H1 (cell line): ENCODE data around the gene PTPRE. TPM values are rescaled to one million over a fixed set of nuclear protein-coding genes. Genes with fewer than 3 reads are reported as not detected.

Experiments
- CTCF ChIA-PET: fragments of 300-600 bp; sonication (Branson Sonifier 250); formaldehyde crosslinking; loops from one replicate; lab custom pipeline; 2021; ENCODE audit not compliant: partially characterized antibody; lab: Charles Lee
- POLR2A ChIA-PET: fragments of 300-600 bp; sonication (Branson Sonifier 250); formaldehyde crosslinking; loops from one replicate; lab custom pipeline; 2021; ENCODE audit warnings: inconsistent platforms; ENCODE audit not compliant: partially characterized antibody; lab: Charles Lee
- DNase-seq, 2 experiments: peaks; one replicate each; pipeline versions ENCODE4 v3.0.0 to v3.0.0-alpha.2; 2010 to 2022; ENCODE audit warnings: low spot score in 2 of 2, low read depth in 1 of 2, mixed read lengths in 1 of 2
- FAIRE-seq: peaks from 2 replicates; lab custom pipeline; 2011; peaks lifted over from hg19 to GRCh38; lab: Jason Lieb, UNC
- H2AFZ ChIP-seq: 2 replicates; pipeline ENCODE4 v1.8.1; 2012; ENCODE audit warnings: low read length, inconsistent platforms
- H2AK5ac ChIP-seq: 2 replicates; pipeline ENCODE4 v1.6.1; 2013; ENCODE audit warnings: low read depth, low read length
- H2BK120ac ChIP-seq: replicated peaks from 2 replicates; pipeline ENCODE3; 2013; ENCODE audit warnings: low read depth, low read length, inconsistent platforms
- H2BK12ac ChIP-seq: 2 replicates; pipeline ENCODE4 v1.6.1; 2013; ENCODE audit warnings: low read depth, low read length
- H2BK15ac ChIP-seq: 2 replicates; pipeline ENCODE4 v1.6.1; 2013; ENCODE audit warnings: low read length
- H2BK20ac ChIP-seq: 2 replicates; pipeline ENCODE4 v1.6.1; 2013; ENCODE audit warnings: low read length
- H2BK5ac ChIP-seq: 2 replicates; pipeline ENCODE4 v1.6.1; 2013; ENCODE audit warnings: low read depth, low read length
- H3K14ac ChIP-seq: 2 replicates; pipeline ENCODE4 v1.6.1; 2013; ENCODE audit warnings: inconsistent platforms; ENCODE audit not compliant: insufficient read length
- H3K18ac ChIP-seq: 2 replicates; pipeline ENCODE4 v1.6.1; 2013; ENCODE audit warnings: low read length; ENCODE audit errors: extremely low read depth
- H3K23ac ChIP-seq: 2 replicates; pipeline ENCODE4 v1.6.1; 2013; ENCODE audit warnings: inconsistent platforms; ENCODE audit not compliant: insufficient read length
- H3K23me2 ChIP-seq: 2 replicates; pipeline ENCODE4 v1.6.1; 2013; ENCODE audit warnings: low read depth, low read length
- H3K27ac ChIP-seq: 2 replicates; pipeline ENCODE4 v1.6.1; 2011; ENCODE audit warnings: low read depth, low read length, inconsistent platforms
- H3K27me3 ChIP-seq, 4 experiments: replicated peaks in 1 of 4; 1 replicate in 1 of 4; 2 replicates in 3 of 4; pipeline versions ENCODE4 v1.6.1 to v1.8.1; 2011 to 2013; ENCODE audit warnings: low read length in 3 of 4, mild to moderate bottlenecking in 3 of 4, inconsistent platforms in 2 of 4, mixed read lengths in 2 of 4, moderate library complexity in 1 of 4; ENCODE audit not compliant: control insufficient read depth in 3 of 4, insufficient read depth in 3 of 4; ENCODE audit errors: extremely low read depth in 1 of 4
- H3K36me3 ChIP-seq, 4 experiments: 2 replicates each; pipeline versions ENCODE4 v1.6.1 to v1.8.1; 2011 to 2013; ENCODE audit warnings: mild to moderate bottlenecking in 4 of 4, low read length in 3 of 4, moderate library complexity in 2 of 4, control low read depth in 1 of 4, inconsistent platforms in 1 of 4; ENCODE audit not compliant: insufficient read depth in 4 of 4, control insufficient read depth in 2 of 4
- H3K4ac ChIP-seq: replicated peaks from 2 replicates; pipeline ENCODE3; 2013; ENCODE audit warnings: low read length, low read depth, mixed read lengths, inconsistent platforms; ENCODE audit not compliant: insufficient read length
- H3K4me1 ChIP-seq, 4 experiments: replicated peaks in 1 of 4; 1 replicate in 1 of 4; 2 replicates in 3 of 4; pipeline versions ENCODE4 v1.6.1 to v1.8.1; 2011 to 2013; ENCODE audit warnings: low read length in 3 of 4, inconsistent platforms in 2 of 4, mixed read lengths in 1 of 4; ENCODE audit not compliant: insufficient read depth in 4 of 4, control insufficient read depth in 3 of 4
- H3K4me2 ChIP-seq, 2 experiments: 2 replicates each; pipeline versions ENCODE4 v1.6.1 to v1.8.1; 2011 to 2013; ENCODE audit warnings: low read depth in 2 of 2, low read length in 2 of 2, control low read depth in 1 of 2, inconsistent platforms in 1 of 2, mild to moderate bottlenecking in 1 of 2; ENCODE audit not compliant: insufficient read depth in 1 of 2
- H3K4me3 ChIP-seq, 4 experiments: fragments of 200-600, 300-600 bp in 1 of 4; sonication (generic), shearing (Covaris generic), sonication (Bioruptor Twin) in 1 of 4; 2 replicates each; pipeline versions ENCODE4 v1.5.1 to v1.8.1; 2011 to 2016; ENCODE audit warnings: low read length in 4 of 4, low read depth in 3 of 4, control low read depth in 2 of 4, inconsistent platforms in 2 of 4, mild to moderate bottlenecking in 2 of 4, mixed read lengths in 1 of 4, moderate library complexity in 1 of 4; ENCODE audit not compliant: insufficient read depth in 2 of 4; ENCODE audit errors: extremely low read depth in 1 of 4
- H3K56ac ChIP-seq: replicated peaks from 2 replicates; pipeline ENCODE3; 2013; ENCODE audit warnings: low read depth, mild to moderate bottlenecking, mixed read lengths, low read length, inconsistent platforms; ENCODE audit not compliant: insufficient read length
- H3K79me1 ChIP-seq: 2 replicates; pipeline ENCODE4 v1.6.1; 2013; ENCODE audit warnings: low read depth, low read length, control low read depth
- H3K79me2 ChIP-seq, 2 experiments: 2 replicates each; pipeline versions ENCODE4 v1.6.1 to v1.8.1; 2012 to 2013; ENCODE audit warnings: low read length in 2 of 2, mild to moderate bottlenecking in 2 of 2, inconsistent platforms in 1 of 2; ENCODE audit not compliant: insufficient read depth in 2 of 2, control insufficient read depth in 1 of 2
- H3K9ac ChIP-seq, 4 experiments: replicated peaks in 1 of 4; 1 replicate in 1 of 4; 2 replicates in 3 of 4; pipeline versions ENCODE4 v1.6.1 to v1.8.1; 2011 to 2013; ENCODE audit warnings: low read depth in 3 of 4, low read length in 3 of 4, control low read depth in 2 of 4, mild to moderate bottlenecking in 2 of 4, moderate library complexity in 2 of 4, inconsistent platforms in 1 of 4; ENCODE audit errors: extremely low read depth in 1 of 4
- H3K9me3 ChIP-seq, 2 experiments: 2 replicates each; pipeline versions ENCODE4 v1.6.1 to v1.8.1; 2012 to 2013; ENCODE audit warnings: mild to moderate bottlenecking in 2 of 2, moderate library complexity in 2 of 2, control low read depth in 1 of 2, inconsistent platforms in 1 of 2, low read depth in 1 of 2, low read length in 1 of 2, mixed read lengths in 1 of 2; ENCODE audit not compliant: insufficient read depth in 2 of 2
- H4K20me1 ChIP-seq, 2 experiments: replicated peaks in 1 of 2; 2 replicates each; pipeline versions ENCODE3 to v1.8.1; 2011 to 2013; ENCODE audit warnings: inconsistent platforms in 2 of 2, low read length in 2 of 2, mild to moderate bottlenecking in 1 of 2; ENCODE audit not compliant: insufficient read depth in 2 of 2, control insufficient read depth in 1 of 2
- H4K5ac ChIP-seq: 2 replicates; pipeline ENCODE4 v1.6.1; 2013; ENCODE audit warnings: low read length, low read depth, mixed read lengths, inconsistent platforms; ENCODE audit not compliant: insufficient read length
- H4K8ac ChIP-seq: 2 replicates; pipeline ENCODE4 v1.8.0; 2013; ENCODE audit warnings: mild to moderate bottlenecking, moderate library complexity, low read length, inconsistent platforms; ENCODE audit not compliant: insufficient read depth; ENCODE audit errors: extremely low read depth
- H4K91ac ChIP-seq: replicated peaks from 2 replicates; pipeline ENCODE3; 2013; ENCODE audit warnings: low read length, mixed read lengths, inconsistent platforms; ENCODE audit not compliant: insufficient read length
- MAFK ChIP-seq: IDR thresholded peaks from 2 replicates; pipeline ENCODE4 v1.6.1; 2012; ENCODE audit warnings: low read depth, mild to moderate bottlenecking, improper control_type of control experiment, low read length
- SRF ChIP-seq: IDR thresholded peaks from 2 replicates; pipeline ENCODE4 v1.6.1; 2011; ENCODE audit warnings: mild to moderate bottlenecking, low read depth, low read length, moderate library complexity
- TAF7 ChIP-seq: optimal IDR thresholded peaks from 2 replicates; pipeline ENCODE3; 2011; ENCODE audit warnings: low read depth, mild to moderate bottlenecking, inconsistent platforms, low read length, moderate library complexity, borderline replicate concordance
- WGBS, 2 experiments: shearing (Covaris generic) in 1 of 2; methylation state at CpG; one replicate each; pipeline versions ENCODE4 v1.1.6 to v1.1.7; 2013 to 2015; ENCODE audit warnings: low lambda C conversion rate in 2 of 2, mixed read lengths in 2 of 2, inconsistent platforms in 1 of 2, low coverage in 1 of 2, missing lambda C conversion rate in 1 of 2; ENCODE audit not compliant: insufficient replicate concordance in 2 of 2, insufficient coverage in 1 of 2, insufficient read length in 1 of 2; ENCODE audit errors: extremely low coverage in 1 of 2, missing lambda C conversion rate in 1 of 2; 5-methylcytosine and 5-hydroxymethylcytosine counted together
- polyA plus RNA-seq, 7 experiments: library from polyadenylated mRNA; depleted of rRNA in 3 of 7; stranded (reverse) in 5 of 7; unstranded in 2 of 7; fragments of >200 nt in 5 of 7; fragments of 200-250 nt in 2 of 7; gene quantifications; 1 replicate in 5 of 7; 2 replicates in 1 of 7; 4 replicates in 1 of 7; pipeline versions ENCODE4 v1.2.1 to v1.2.3, GENCODE V29; 2011 to 2013; ENCODE audit warnings: missing spikeins in 2 of 7, mixed read lengths in 2 of 7
- total RNA-seq: library from RNA; stranded (reverse); fragmentation: NEBNext Ultra II Directional; extraction: Animal tissue kit (Norgen Biotek cat#: 25700); gene quantifications from 2 replicates; pipeline ENCODE4 v1.2.1, GENCODE V29; 2021

The PTPRE gene
- total and polyA plus RNA-seq, 2 of the 8 experiments (the other 6 are each of a cell fraction or from before 2014, with no cell fraction given): 0.33 to 0.54 TPM

DNA sequence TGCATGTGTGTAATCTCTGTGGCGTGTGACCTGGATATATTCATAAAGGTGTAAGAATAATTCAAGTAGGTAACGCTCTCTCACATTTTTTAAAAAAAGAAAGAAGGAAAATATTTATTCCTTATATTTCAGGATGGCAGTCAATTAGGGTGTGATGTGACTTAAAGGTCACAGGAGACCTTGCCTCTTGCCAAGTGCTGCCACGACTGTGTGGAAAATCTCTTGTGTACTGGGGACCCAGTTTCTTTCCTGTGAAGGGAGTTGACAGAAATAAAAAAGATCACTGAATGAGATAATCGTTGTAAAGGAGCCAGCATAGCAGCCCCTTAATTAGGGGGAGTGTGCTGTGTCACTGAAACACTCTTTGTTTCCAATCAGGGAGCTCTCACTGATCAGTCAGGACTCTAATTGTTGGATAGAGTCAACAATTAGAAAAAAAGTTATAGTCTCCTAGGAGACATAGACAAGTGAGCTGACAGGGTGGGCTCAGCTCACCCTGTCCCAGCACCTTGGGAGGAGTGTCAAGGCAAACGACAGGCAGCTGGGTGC, 31.1 kb downstream of the PTPRE start:
- ChIA-PET POLR2A (no interaction called here), CTCF (interaction anchor here (0.5 to 2.0 kb wide), 13 partner anchors 10 to 154 kb away, joined by 3 to 5 read pairs (median 3); no protein-coding TSS in a partner anchor)
- Histone ChIP-seq H3K14ac (no peak overlapping the region), H3K36me3 (no peaks in the 10 kb centered on the region), H3K27me3 (no peaks in the 10 kb centered on the region), H3K4ac (no peak overlapping the region), H4K91ac (no peak overlapping the region), H3K23ac (no peak overlapping the region), H3K79me1 (no peaks in the 10 kb centered on the region), H2BK15ac (no peak overlapping the region), H2BK12ac (no peak overlapping the region), H3K79me2 (no peaks in the 10 kb centered on the region), H2BK20ac (no peak overlapping the region), H2AFZ (no peak overlapping the region), H3K23me2 (no peaks in the 10 kb centered on the region; the same call in 1 of the 2 replicates), H3K9ac (no peak overlapping the region), H2BK5ac (no peak overlapping the region), H4K8ac (no peak overlapping the region; the same call in 1 of the 2 replicates), H4K20me1 (no peaks in the 10 kb centered on the region), H3K9me3 (no peaks in the 10 kb centered on the region)
- DNase-seq: no peak
- no peak for FAIRE-seq
- 86% methylated on average over 5 of the region's 5 CpGs; no CpG with 5 or more reads in 1 of the 2 experiments for WGBS, 2 experiments
- no peak for TF ChIP-seq TAF7
- TF ChIP-seq MAFK: no peak
- TF ChIP-seq SRF: no peak
- TF ChIP-seq, all 59 proteins: peak for 0
- no peak overlapping the region for H4K5ac ChIP-seq
- H2AK5ac ChIP-seq: no peak overlapping the region
- H2BK120ac ChIP-seq: no peak overlapping the region
- no peak overlapping the region for H3K18ac ChIP-seq
- H3K4me2 ChIP-seq: no peak overlapping the region
- no peak overlapping the region for H3K27ac ChIP-seq
- no peak overlapping the region for H3K56ac ChIP-seq
- peaks cover 0 to 3% (median 0%) of the 10 kb centered on the region in 4 experiments; a peak in 1 of 7 replicates for H3K4me1 ChIP-seq
- H3K4me3 ChIP-seq: no peak overlapping the region
